ELR (cell line): Measurements from ENCODE around the gene ALCAM.
A peak's percentile ranks its signal among the peaks of the same experiment; 100 is the strongest.

Experiments
- DNase-seq: peaks from one replicate; pipeline ENCODE4 v3.0.0-alpha.2; 2015; ENCODE audit warnings: low read depth

The ALCAM gene

DNA sequence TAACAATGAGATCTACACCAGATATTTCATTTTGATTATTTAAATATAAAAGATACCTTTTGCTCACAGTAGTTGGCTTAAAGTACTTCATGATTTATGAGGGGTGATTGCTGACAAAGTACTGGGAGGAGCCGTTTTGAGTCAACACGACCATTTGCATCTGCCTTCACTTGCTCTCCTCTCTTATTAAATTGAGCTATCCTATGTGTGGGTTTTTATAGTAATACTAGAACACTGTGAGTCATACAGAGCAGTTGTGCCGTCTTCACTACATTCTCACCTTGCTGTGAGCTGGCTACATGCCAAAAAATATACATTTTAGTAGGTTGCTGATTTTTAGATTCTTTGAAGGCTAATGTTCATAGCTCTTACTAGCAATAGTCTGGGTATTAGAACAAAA is 161.2 kb downstream of the ALCAM start:
- peak; percentile 57 for DNase-seq

- no peak for DNase-seq
Measured at GRCh38 chr3:105528955-105529354, 162.2 kb downstream of the ALCAM start.

- DNase-seq, result no peak
Measured at GRCh38 chr3:105529456-105529855, 162.7 kb downstream of the ALCAM start.

GRCh38 chr3:105532251-105532650 is 165.5 kb downstream of the ALCAM start:
- DNase-seq, result no peak

DNA sequence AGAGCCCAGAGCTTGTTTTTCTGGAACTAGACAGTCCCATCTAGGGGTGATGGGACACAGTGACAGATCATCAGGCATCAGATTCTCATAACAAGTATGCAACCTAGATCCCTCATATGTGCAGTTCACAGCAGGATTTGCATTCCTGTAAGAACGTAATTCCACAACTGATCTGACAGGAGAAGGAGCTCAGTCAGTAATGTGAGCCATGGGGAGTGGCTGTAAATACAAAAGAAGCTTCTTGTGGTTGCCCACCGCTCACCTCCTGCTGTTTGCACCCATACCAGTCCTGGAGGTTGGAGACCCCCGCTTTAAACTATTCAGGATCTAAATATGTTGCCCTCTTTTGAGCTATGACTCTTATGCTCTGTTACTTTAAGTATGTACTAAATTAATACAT is 167.3 kb downstream of the ALCAM start:
- DNase-seq, result no peak

DNA sequence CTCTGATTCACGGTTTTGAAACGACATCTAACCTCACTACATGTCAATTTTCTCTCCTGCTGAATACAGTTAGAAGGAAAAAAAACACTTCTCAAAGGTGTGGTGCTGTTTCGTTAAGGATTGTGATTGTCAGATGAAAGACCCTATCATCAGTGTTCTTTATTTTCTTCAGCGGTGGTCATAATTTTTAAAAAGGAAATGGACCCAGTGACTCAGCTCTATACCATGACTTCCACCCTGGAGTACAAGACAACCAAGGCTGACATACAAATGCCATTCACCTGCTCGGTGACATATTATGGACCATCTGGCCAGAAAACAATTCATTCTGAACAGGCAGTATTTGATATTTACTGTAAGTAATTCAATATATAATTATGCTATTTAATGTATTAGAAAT is 167.8 kb downstream of the ALCAM start:
- DNase-seq, result no peak

- DNase-seq, result no peak
Measured at GRCh38 chr3:105537371-105538080, 170.8 kb downstream of the ALCAM start.

DNA sequence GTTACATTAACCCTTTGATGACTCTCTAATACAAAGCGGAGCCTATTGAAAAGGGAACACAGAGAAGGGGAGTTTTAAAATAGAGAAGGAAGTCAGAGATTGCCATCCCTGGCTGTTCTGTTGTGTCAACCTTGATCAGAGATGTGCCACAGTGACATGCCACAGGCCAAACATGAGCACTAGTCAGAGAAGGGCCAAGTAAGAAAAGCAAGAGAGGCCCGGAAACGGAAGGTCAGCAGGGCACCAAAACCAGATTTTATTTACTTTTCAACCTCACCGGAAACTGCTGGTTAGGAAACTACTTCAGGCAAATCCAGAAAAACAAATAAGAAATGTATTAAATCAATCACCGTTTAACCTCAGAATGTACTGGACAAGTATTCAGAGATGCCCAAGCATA is 171.8 kb downstream of the ALCAM start:
- DNase-seq, result no peak

DNA sequence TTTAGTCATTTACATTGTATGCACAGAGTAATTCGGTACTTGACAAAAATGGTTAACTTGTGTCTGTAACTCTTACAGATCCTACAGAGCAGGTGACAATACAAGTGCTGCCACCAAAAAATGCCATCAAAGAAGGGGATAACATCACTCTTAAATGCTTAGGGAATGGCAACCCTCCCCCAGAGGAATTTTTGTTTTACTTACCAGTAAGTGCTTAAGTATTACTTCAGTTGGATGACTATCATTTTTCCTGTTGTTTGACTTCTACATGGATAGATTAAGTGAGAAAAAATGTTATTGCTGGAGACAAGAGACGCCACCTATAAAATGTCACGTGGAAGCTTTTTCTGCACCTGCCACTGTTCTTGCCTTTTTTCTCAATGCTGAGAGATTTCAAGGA is 173.2 kb downstream of the ALCAM start:
- no peak for DNase-seq

GRCh38 chr3:105542282-105543019 is 175.7 kb downstream of the ALCAM start:
- DNase-seq, result no peak

DNA sequence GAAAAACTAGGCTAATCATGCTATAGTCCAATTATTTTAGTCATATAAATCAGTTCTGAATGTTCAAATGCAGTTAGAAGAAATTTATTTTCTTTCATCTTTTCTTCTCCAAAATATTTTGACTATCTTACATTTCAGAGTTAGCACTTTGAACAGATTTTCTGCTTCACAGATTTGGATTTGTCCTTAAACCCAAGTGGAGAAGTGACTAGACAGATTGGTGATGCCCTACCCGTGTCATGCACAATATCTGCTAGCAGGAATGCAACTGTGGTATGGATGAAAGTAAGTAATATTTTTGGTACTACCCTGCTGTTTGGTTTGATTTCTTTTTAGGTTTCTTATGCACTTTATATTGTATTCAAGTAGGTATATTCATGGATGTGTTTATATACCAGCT is 178.3 kb downstream of the ALCAM start:
- no peak for DNase-seq

GRCh38 chr3:105553851-105554250 is 187.1 kb downstream of the ALCAM start:
- peak; percentile 17 for DNase-seq

DNA sequence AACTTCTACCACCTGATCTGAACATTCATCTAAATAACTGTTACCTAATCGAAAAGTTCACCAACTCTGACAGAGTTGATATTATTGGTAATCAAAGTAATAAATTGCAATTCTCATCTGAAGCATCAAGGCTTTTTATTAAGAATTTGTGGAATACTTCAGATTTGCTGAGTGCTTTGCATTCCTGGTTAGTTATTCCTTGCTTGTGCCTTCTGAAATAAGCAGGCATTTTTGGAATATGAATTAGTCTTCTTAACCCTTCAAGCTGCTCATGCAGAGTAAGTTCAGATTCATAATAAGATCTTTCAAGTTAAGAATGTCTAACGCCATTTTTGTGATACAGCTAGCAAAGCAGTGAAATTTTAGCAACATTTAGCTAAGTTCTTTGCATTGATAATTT is 188.5 kb downstream of the ALCAM start:
- DNase-seq, result no peak

GRCh38 chr3:105559856-105560255 is 193.1 kb downstream of the ALCAM start:
- no peak for DNase-seq

GRCh38 chr3:105561876-105562275 is 195.2 kb downstream of the ALCAM start:
- no peak for DNase-seq

GRCh38 chr3:105564546-105565288 is 198.0 kb downstream of the ALCAM start:
- no peak for DNase-seq

GRCh38 chr3:105571005-105571404 is 204.3 kb downstream of the ALCAM start:
- no peak for DNase-seq

DNA sequence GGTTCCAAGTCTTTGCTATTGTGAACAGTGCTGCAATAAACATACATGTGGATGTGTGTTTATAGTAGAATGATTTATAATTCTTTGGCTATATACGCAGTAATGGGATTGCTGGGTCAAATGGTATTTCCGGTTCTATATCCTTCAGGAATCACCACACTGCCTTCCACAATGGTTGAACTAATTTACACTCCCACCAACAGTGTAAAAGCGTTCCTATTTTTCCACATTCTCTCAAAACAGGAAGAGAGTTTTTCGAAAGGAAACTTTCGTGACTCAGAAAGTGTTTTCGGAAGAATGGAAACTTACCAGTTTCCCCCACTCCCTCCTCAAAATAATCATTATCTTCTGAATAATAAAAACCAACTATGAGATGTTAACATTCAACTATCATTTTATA is 205.8 kb downstream of the ALCAM start:
- no peak for DNase-seq

- DNase-seq, result no peak
Measured at GRCh38 chr3:105579439-105579838, 212.7 kb downstream of the ALCAM start.

DNA sequence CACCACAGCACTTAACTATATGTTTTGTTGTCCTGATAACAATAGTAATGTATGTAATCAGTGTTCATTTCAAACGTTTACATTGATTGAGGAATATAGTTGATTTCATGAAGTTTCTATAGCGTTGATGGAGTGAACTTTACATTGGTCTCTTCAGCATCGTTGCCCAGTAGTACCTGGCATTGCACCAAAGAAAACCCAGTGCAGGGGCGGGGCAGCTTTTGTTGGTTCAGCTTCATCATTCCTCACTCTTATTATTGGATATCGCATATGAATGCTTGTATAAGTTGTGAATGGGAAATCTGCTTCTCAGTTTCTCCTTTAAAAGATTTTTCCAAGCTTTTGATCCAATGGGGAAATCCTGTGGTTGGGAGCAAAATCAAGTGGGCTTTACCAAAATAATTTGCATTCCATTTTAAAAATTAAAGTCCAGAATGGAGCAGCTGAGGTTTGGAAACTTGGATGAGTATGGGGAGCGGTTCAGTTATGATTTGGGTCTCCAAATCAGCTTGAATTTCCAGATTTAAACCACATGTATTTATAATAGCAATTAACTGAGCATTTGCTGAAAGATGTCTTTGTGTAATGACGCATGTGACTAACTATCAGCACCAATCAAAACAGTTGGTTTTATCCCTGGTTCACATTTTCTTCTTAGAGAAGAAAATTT is 213.7 kb downstream of the ALCAM start:
- DNase-seq, result no peak

DNA sequence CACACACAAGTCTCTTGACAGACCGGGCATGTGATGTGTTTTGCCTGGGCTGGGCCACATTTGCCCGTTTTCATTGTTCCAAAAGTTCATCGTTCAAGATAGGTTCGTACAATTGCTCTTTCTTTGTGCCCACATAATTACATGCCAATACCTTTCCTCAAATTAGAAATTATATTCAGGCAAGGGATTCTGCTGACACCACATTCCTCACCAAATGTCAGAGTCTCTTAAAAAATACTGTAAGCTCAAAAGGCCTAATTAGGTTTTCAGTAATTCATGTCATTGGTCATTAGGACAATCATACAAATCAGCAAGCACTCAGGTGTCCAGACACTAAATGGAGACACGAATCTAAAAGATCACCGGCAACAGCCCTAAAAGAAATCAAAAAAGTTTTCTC is 215.3 kb downstream of the ALCAM start:
- no peak for DNase-seq

- no peak for DNase-seq
Measured at GRCh38 chr3:105584003-105584790, 217.5 kb downstream of the ALCAM start.
